Mesendoderm (in vitro differentiated cells): ENCODE results near the gene PTGDR2.

ENCODE experiments used
- DNase-seq: peaks from one replicate; pipeline ENCODE4 v3.0.0; 2013
- H2AK5ac ChIP-seq: 2 replicates; pipeline ENCODE4 v1.6.1; 2013; ENCODE audit warnings: low read length, inconsistent platforms
- H2BK120ac ChIP-seq: 2 replicates; pipeline ENCODE4 v1.6.1; 2013; ENCODE audit warnings: low read depth, mild to moderate bottlenecking, low read length, moderate library complexity, mixed read lengths
- H2BK15ac ChIP-seq: replicated peaks from 2 replicates; pipeline ENCODE4 v1.6.1; 2013; ENCODE audit warnings: low read depth, mild to moderate bottlenecking, moderate library complexity
- H2BK5ac ChIP-seq: 2 replicates; pipeline ENCODE4 v1.6.1; 2013; ENCODE audit warnings: low read length, inconsistent platforms
- H3K18ac ChIP-seq: 2 replicates; pipeline ENCODE4 v1.6.1; 2013; ENCODE audit warnings: mild to moderate bottlenecking, low read length, mixed read lengths
- H3K23ac ChIP-seq: one replicate; pipeline ENCODE4 v1.6.1; 2013; ENCODE audit warnings: low read length
- H3K27ac ChIP-seq: 2 replicates; pipeline ENCODE4 v1.5.1; 2013; ENCODE audit warnings: low read depth, mild to moderate bottlenecking, inconsistent platforms, low read length, moderate library complexity
- H3K27me3 ChIP-seq: 2 replicates; pipeline ENCODE4 v1.6.1; 2013; ENCODE audit warnings: low read length, control low read depth, mild to moderate bottlenecking, inconsistent platforms; ENCODE audit not compliant: insufficient read depth, poor library complexity
- H3K36me3 ChIP-seq: 2 replicates; pipeline ENCODE4 v1.6.1; 2013; ENCODE audit warnings: low read length, inconsistent platforms; ENCODE audit not compliant: control insufficient read depth, insufficient read depth
- H3K4ac ChIP-seq: one replicate; pipeline ENCODE4 v1.6.1; 2013; ENCODE audit warnings: low read depth, mild to moderate bottlenecking, low read length, moderate library complexity
- H3K4me1 ChIP-seq: 2 replicates; pipeline ENCODE4 v1.6.1; 2013; ENCODE audit warnings: low read depth, low read length, inconsistent platforms; ENCODE audit not compliant: control insufficient read depth
- H3K4me2 ChIP-seq: 2 replicates; pipeline ENCODE4 v1.6.1; 2013; ENCODE audit warnings: low read length
- H3K4me3 ChIP-seq: 2 replicates; pipeline ENCODE4 v1.5.1; 2013; ENCODE audit warnings: mild to moderate bottlenecking, low read length
- H3K56ac ChIP-seq: one replicate; pipeline ENCODE4 v1.6.1; 2013; ENCODE audit warnings: low read length
- H3K79me1 ChIP-seq: 2 replicates; pipeline ENCODE4 v1.6.1; 2013; ENCODE audit warnings: low read length, inconsistent platforms
- H3K79me2 ChIP-seq: 2 replicates; pipeline ENCODE4 v1.6.1; 2013; ENCODE audit warnings: mild to moderate bottlenecking, low read length; ENCODE audit not compliant: control insufficient read depth, insufficient read depth
- H3K9ac ChIP-seq: 2 replicates; pipeline ENCODE4 v1.6.1; 2013; ENCODE audit warnings: low read length, inconsistent platforms
- H4K5ac ChIP-seq: one replicate; pipeline ENCODE4 v1.6.1; 2013; ENCODE audit warnings: low read length
- H4K8ac ChIP-seq: one replicate; pipeline ENCODE4 v1.6.1; 2013; ENCODE audit warnings: low read depth, mild to moderate bottlenecking, control low read depth, low read length, moderate library complexity
- WGBS: extraction: QIAGEN DNeasy Blood & Tissue Kit; methylation state at CpG from one replicate; pipeline ENCODE4 v1.1.7; 2013; ENCODE audit warnings: low lambda C conversion rate, missing lambda C conversion rate; ENCODE audit not compliant: insufficient coverage; ENCODE audit errors: extremely low coverage; 5-methylcytosine and 5-hydroxymethylcytosine counted together

PTGDR2 gene

DNA sequence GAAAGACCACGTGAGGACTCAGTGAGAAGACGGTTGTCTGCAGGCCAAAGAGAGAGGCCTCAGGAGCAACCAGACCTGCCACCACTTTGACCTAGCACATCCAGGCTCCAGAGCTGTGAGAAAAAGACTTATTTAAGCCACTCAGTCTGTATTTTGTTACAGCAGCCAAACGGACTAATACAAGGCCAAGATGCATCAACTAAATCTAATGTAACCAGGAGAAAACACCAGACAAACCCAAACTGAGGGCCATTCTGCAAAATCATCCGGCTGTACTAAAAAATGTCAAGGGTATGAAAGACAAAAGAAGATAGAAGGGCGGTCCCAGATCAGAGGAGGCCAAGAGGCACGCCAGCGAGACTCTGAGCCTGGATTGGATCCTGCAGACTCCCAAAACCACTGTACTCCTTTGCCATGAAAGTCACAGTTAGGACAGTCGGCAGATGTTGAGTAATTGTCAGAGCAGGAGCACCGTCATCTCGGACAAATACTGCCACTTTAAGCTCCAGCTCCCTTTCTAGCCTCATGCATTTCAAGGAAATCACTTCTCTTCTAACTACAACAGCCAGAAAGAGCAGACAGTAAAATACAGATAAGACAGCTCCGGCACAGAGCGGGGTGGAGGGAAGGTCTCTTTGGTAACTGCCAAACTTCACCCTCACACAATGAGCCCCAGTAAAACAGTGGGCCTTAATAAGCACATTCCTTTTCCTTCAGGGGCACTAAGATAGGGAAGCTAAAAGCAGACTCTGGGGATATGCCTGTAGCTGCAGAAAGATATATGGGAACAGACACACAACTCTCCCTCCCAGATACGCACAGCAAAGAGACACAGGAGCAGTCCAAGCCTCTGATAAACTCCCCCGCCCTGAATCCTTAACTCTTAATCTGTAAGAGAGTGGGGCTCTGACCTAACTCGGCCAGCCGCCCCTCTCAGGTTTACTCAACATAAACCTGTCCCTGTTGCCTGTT is 8.1 kb upstream of the PTGDR2 start:
- H4K5ac ChIP-seq: no peak overlapping the region
- no peak overlapping the region for H3K18ac ChIP-seq
- no peak overlapping the region for H3K56ac ChIP-seq
- H3K4me2 ChIP-seq: no peak overlapping the region
- H3K4ac ChIP-seq: no peak overlapping the region
- H3K4me1 ChIP-seq: no peaks in the 10 kb centered on the region
- H2BK120ac ChIP-seq: no peak overlapping the region
- no peak overlapping the region for H3K27ac ChIP-seq
- no peak overlapping the region for H3K4me3 ChIP-seq
- no peaks in the 10 kb centered on the region for H3K27me3 ChIP-seq
- H3K79me1 ChIP-seq: no peaks in the 10 kb centered on the region
- DNase-seq: no peak
- WGBS: no CpG with 5 or more reads among the region's 16 CpGs
- no peak overlapping the region for H2BK5ac ChIP-seq
- no peaks in the 10 kb centered on the region for H3K79me2 ChIP-seq
- H2AK5ac ChIP-seq: no peak overlapping the region
- no peak overlapping the region for H3K23ac ChIP-seq
- no peak overlapping the region for H4K8ac ChIP-seq
- no peaks in the 10 kb centered on the region for H3K36me3 ChIP-seq
- no peak overlapping the region for H3K9ac ChIP-seq
- no peak overlapping the region for H2BK15ac ChIP-seq

DNA sequence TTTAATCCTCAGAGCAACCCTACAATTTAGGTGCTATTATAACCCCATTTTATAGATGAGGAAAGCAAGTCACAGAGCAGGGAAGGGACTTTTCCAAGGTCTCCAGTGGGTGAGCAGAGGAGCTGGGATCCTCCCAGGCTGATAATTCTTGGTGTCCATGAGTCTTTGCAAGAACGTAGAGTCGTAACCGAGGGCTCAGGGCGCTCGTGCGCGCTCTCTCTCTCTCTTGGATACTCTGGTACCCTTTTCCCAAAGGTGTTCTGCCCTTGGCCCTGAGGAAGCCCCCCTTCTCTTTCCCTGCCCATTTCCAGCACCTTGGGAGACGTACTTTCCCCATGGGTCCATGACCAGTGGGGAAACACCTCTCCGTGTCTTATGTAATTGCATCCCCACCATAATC is 6.4 kb upstream of the PTGDR2 start:
- Histone ChIP-seq H3K9ac (no peak overlapping the region), H3K79me1 (no peaks in the 10 kb centered on the region), H3K4me2 (no peak overlapping the region), H3K18ac (no peak overlapping the region), H2AK5ac (no peak overlapping the region), H4K5ac (no peak overlapping the region), H3K79me2 (no peaks in the 10 kb centered on the region), H3K4ac (no peak overlapping the region), H2BK15ac (no peak overlapping the region), H3K27me3 (no peaks in the 10 kb centered on the region), H3K4me1 (no peaks in the 10 kb centered on the region), H2BK5ac (no peak overlapping the region), H3K27ac (no peak overlapping the region), H3K36me3 (no peaks in the 10 kb centered on the region), H4K8ac (no peak overlapping the region), H3K23ac (no peak overlapping the region), H3K56ac (no peak overlapping the region), H3K4me3 (no peak overlapping the region), H2BK120ac (no peak overlapping the region)
- WGBS: no CpG with 5 or more reads among the region's 9 CpGs
- no peak for DNase-seq

DNA sequence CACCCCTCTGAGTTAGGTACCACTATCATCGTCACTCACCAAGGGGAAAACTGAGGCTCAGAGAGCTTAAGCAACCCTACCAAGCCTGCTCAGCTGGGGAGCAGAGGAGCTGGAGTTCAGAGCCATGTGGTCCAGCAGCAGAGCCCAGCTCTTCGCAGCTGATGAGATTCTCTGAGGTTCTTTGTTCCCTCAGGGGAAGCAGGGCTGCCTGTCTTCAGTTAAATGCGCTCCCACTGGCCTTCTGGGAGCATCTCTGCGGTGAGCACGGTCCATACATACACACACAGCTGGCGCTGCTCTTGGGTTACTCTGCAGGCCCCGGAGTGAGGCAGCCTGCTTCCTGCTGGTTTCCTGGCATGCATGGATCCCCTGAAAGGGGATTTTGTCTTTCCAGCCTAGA is 5.2 kb upstream of the PTGDR2 start:
- Histone ChIP-seq H3K23ac (no peak overlapping the region), H3K36me3 (no peaks in the 10 kb centered on the region), H3K27me3 (no peaks in the 10 kb centered on the region), H2BK120ac (no peak overlapping the region), H3K79me2 (no peaks in the 10 kb centered on the region), H3K4me1 (no peaks in the 10 kb centered on the region), H2AK5ac (no peak overlapping the region), H3K56ac (no peak overlapping the region), H3K79me1 (no peaks in the 10 kb centered on the region), H3K4me3 (no peak overlapping the region), H3K4me2 (no peak overlapping the region), H3K18ac (no peak overlapping the region), H3K4ac (no peak overlapping the region), H4K8ac (no peak overlapping the region), H2BK15ac (no peak overlapping the region), H2BK5ac (no peak overlapping the region), H3K27ac (no peak overlapping the region), H4K5ac (no peak overlapping the region), H3K9ac (no peak overlapping the region)
- WGBS: no CpG with 5 or more reads among the region's 7 CpGs
- DNase-seq: no peak

DNA sequence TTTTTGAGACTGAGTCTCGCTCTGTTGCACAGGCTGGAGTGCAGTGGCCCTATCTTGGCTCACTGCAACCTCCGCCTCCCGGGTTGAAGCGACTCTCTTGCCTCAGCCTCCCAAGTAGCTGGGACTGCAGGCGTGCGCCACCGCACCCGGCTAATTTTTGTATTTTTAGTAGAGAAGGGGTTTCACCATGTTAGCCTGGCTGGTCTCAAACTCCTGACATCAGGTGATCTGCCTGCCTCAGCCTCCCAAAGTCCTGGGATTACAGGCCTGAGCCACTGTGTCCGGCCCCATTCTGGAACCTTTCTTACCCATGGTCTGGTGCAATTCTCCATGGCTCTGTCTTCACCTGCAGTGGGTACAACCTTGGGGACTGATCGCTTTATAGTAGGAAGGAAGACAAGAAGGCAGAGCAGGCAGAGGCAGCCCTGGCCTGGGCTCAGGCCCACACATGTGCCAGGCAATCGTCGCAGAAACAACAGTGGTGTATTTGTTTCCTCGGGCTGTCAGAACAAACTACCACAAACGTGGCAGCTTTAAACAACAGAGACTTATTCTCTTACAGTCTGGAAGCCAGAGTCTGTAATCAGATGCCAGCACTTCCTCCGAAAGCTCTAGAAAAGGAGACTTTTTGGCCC is 4.0 kb upstream of the PTGDR2 start:
- Histone ChIP-seq H3K36me3 (no peaks in the 10 kb centered on the region), H3K4me2 (no peak overlapping the region), H3K9ac (no peak overlapping the region), H3K27me3 (no peaks in the 10 kb centered on the region), H3K27ac (no peak overlapping the region), H3K79me1 (no peaks in the 10 kb centered on the region), H3K56ac (no peak overlapping the region), H2BK15ac (no peak overlapping the region), H2AK5ac (no peak overlapping the region), H2BK5ac (no peak overlapping the region), H4K5ac (no peak overlapping the region), H3K18ac (no peak overlapping the region), H3K4me3 (no peak overlapping the region), H3K4ac (no peak overlapping the region), H2BK120ac (no peak overlapping the region), H3K79me2 (no peaks in the 10 kb centered on the region), H4K8ac (no peak overlapping the region), H3K4me1 (no peaks in the 10 kb centered on the region), H3K23ac (no peak overlapping the region)
- WGBS: no CpG with 5 or more reads among the region's 15 CpGs
- DNase-seq: no peak

DNA sequence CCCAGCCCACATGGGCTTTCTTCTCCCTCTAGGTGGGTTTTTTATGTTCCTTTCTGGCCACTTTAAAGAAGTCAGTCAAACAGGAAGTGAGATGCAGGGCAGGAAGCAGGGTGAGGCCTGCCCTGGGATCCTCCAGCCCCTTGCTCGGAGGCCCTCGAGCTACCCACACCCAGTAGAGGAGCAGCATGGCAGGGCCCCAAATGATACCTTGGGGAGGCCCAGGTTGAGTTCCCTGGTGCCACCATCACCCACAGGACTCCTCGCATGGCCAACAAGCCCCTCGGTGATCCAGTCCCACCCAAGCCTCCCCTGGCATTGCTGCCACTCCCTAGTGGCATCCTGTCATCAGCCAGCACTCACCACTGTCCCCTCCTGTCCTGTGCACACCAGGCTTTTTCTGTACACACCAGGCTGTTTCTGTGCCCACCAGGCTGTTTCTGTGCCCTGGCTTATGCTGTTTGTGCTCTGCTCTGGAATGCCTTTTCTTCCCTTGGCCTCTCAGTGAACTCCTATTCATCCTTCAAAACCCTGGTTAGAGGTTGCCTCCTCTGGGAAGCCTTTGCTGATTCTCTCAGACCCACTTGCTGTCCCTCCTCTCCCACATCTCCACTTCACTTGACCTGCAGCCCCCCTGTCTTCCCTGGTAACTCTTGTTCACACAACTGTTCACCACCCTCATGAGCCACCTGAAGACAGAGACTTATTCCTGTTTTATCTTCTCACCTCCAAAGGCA is 3.1 kb upstream of the PTGDR2 start:
- H3K23ac ChIP-seq: no peak overlapping the region
- H3K4me3 ChIP-seq: no peak overlapping the region
- H2BK15ac ChIP-seq: no peak overlapping the region
- H4K5ac ChIP-seq: no peak overlapping the region
- no peak for DNase-seq
- H4K8ac ChIP-seq: no peak overlapping the region
- no peaks in the 10 kb centered on the region for H3K4me1 ChIP-seq
- no CpG with 5 or more reads among the region's 4 CpGs for WGBS
- no peak overlapping the region for H2AK5ac ChIP-seq
- H3K27me3 ChIP-seq: no peaks in the 10 kb centered on the region
- H3K27ac ChIP-seq: no peak overlapping the region
- H3K18ac ChIP-seq: no peak overlapping the region
- no peak overlapping the region for H2BK120ac ChIP-seq
- H3K4me2 ChIP-seq: no peak overlapping the region
- no peaks in the 10 kb centered on the region for H3K79me2 ChIP-seq
- no peak overlapping the region for H2BK5ac ChIP-seq
- no peaks in the 10 kb centered on the region for H3K79me1 ChIP-seq
- H3K4ac ChIP-seq: no peak overlapping the region
- no peak overlapping the region for H3K9ac ChIP-seq
- H3K56ac ChIP-seq: no peak overlapping the region
- H3K36me3 ChIP-seq: no peaks in the 10 kb centered on the region
